ENCODE measurements around the gene NKX2-8. TPM values are rescaled to one million over a fixed set of nuclear protein-coding genes. Genes with fewer than 3 reads are reported as not detected.

Gene NKX2-8
- total and polyA plus RNA-seq, 2 donors (not counting 1 experiment from before 2014, with no cell fraction given) = not detected

DNA sequence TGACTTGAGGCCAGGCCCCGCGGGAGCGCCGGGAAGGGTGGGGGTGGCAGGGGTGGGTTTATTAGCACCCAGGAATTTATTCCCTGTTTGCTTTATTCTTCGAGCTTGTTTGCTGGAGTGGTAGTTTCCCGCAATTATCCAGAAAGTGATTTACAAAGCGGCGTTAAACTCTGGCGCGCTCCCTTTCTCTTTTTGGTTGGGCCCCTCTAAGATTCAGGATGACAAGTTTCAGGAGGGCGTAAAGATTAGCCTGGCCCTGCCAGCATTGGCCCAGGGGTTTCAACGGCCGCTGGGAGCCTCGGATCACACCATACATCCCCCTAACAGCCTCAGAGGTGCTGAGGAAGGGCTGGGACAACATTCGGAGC is 444 bp upstream of the NKX2-8 start:
- TF ChIP-seq CTCF (IDR thresholded peaks at IDR 0.05) (no peak), EZH2 (IDR thresholded peaks at IDR 0.05; ENCODE audit: borderline replicate concordance, insufficient read depth, low read depth, low read length, poor library complexity, severe bottlenecking) (no peak)
- Mint-ChIP-seq H3K9me3 (ENCODE audit: insufficient read depth) (no peaks in the 10 kb centered on the region), H3K4me3 (no peak overlapping the region), H3K27me3 (peaks cover 51% of the 10 kb centered on the region), H3K27ac (no peak overlapping the region), H3K4me1 (no peaks in the 10 kb centered on the region)
- no peaks in the 10 kb centered on the region for H4K20me1 ChIP-seq (ENCODE audit: control insufficient read depth, insufficient read depth, low read length, poor library complexity, severe bottlenecking)
- intact Hi-C loops (cut with micrococcal nuclease) = no loop called here
- H2AFZ ChIP-seq (ENCODE audit: insufficient read depth, low read depth, low read length, poor library complexity, severe bottlenecking) = no peak overlapping the region
- no peak overlapping the region for H3K4me3 ChIP-seq (ENCODE audit: control extremely low read depth in 1 of 5, extremely low read depth in 1 of 5, insufficient read depth in 1 of 5, low read depth in 2 of 5, low read length in 4 of 5)
- peaks cover 0 to 40% (median 2%) of the 10 kb centered on the region in 3 donors for H3K9me3 ChIP-seq (ENCODE audit: control extremely low read depth in 1 of 3, control insufficient read depth in 2 of 3, insufficient read depth in 1 of 3, low read length in 2 of 3)
- no peaks in the 10 kb centered on the region for H3K79me2 ChIP-seq (ENCODE audit: control insufficient read depth, insufficient read depth, low read length)
- H3K4me2 ChIP-seq (replicated peaks; ENCODE audit: low read depth, low read length, poor library complexity, severe bottlenecking) = no peak overlapping the region
- ChIA-PET CTCF (no interaction called here), POLR2A (no interaction called here)
- peaks cover 0 to 56% (median 39%) of the 10 kb centered on the region in 4 experiments for H3K27me3 ChIP-seq (replicated peaks in 1 of 4; ENCODE audit: control extremely low read depth in 1 of 4, control insufficient read depth in 3 of 4, insufficient read depth in 4 of 4, low read length in 3 of 4)
- no peaks in the 10 kb centered on the region for H3K36me3 ChIP-seq (replicated peaks in 1 of 2; ENCODE audit: control extremely low read depth in 1 of 2, control insufficient read depth in 1 of 2, extremely low read depth in 1 of 2, insufficient read depth in 2 of 2, low read length in 1 of 2)
- H3K4me1 ChIP-seq (ENCODE audit: control insufficient read depth in 2 of 2, insufficient read depth in 2 of 2, low read length in 2 of 2) = peaks cover 0 to 6% of the 10 kb centered on the region in 2 donors
- H3K27ac ChIP-seq (ENCODE audit: low read length in 2 of 2) = no peak overlapping the region
- DNase-seq (no peak), ATAC-seq (ENCODE audit: low read depth) (no peak)
- H3K9ac ChIP-seq (ENCODE audit: low read length) = no peak overlapping the region
- 17% methylated on average over 7 of the region's 15 CpGs for WGBS (ENCODE audit: insufficient coverage)

DNA sequence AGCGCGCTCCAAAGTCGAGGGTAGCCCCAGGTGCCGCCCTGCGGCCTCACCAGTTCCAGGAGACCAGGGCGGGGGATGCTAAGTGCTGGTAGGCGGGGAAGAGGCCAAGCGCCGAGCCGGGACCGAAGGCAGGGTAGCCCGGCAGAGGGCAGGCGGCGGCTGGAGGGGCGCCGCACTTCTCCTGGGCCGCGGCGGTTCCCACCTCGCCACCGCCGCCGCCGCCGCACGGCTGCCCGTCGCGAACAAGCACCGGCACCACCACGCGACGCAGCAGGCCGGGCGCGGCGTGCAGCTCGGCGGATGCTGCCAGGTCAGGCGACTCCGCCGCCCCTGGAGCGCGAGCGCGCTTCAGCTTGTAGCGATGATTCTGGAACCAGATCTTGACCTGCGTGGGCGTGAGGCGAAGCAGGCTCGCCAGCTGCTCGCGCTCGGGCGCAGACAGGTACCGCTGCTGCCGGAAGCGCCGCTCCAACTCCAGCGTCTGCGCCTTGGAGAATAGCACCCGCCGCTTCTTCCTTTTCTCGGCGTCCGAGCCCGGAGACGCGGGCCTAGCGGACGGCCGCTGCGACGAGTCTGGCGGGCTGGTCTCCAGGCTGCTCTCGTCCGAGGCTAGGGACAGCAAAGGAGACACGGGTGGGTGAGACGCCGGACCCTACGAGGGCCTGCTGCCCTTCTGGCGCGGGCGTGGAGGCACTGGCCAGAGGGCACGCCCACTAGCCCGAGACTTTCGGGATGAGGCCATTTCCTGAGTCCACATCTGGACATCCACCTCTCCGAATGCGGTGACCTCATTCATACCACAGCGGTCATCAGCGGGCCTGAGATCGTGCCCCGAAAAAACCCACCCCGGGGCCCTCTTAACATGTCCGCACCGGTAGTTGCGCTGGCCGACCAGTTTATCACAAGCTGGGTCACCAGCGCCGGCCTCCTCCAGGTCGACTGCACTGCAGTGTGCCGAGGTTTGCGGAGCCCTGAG is 1.3 kb downstream of the NKX2-8 start:
- Mint-ChIP-seq H3K9me3 (ENCODE audit: insufficient read depth) (no peaks in the 10 kb centered on the region), H3K27me3 (peaks cover 41% of the 10 kb centered on the region), H3K27ac (no peak overlapping the region), H3K4me3 (no peak overlapping the region), H3K4me1 (no peaks in the 10 kb centered on the region)
- Histone ChIP-seq H3K4me3 (ENCODE audit: control extremely low read depth in 1 of 5, extremely low read depth in 1 of 5, insufficient read depth in 1 of 5, low read depth in 2 of 5, low read length in 4 of 5) (no peak overlapping the region), H4K20me1 (ENCODE audit: control insufficient read depth, insufficient read depth, low read length, poor library complexity, severe bottlenecking) (no peaks in the 10 kb centered on the region), H2AFZ (ENCODE audit: insufficient read depth, low read depth, low read length, poor library complexity, severe bottlenecking) (peak overlapping the region; percentile 22), H3K27ac (ENCODE audit: low read length in 2 of 2) (no peak overlapping the region), H3K4me2 (replicated peaks; ENCODE audit: low read depth, low read length, poor library complexity, severe bottlenecking) (no peak overlapping the region), H3K9me3 (ENCODE audit: control extremely low read depth in 1 of 3, control insufficient read depth in 2 of 3, insufficient read depth in 1 of 3, low read length in 2 of 3) (peaks cover 0 to 40% (median 1%) of the 10 kb centered on the region in 3 donors), H3K4me1 (ENCODE audit: control insufficient read depth in 2 of 2, insufficient read depth in 2 of 2, low read length in 2 of 2) (peaks cover 0 to 6% of the 10 kb centered on the region in 2 donors), H3K79me2 (ENCODE audit: control insufficient read depth, insufficient read depth, low read length) (no peaks in the 10 kb centered on the region), H3K9ac (ENCODE audit: low read length) (no peak overlapping the region), H3K27me3 (replicated peaks in 1 of 4; ENCODE audit: control extremely low read depth in 1 of 4, control insufficient read depth in 3 of 4, insufficient read depth in 4 of 4, low read length in 3 of 4) (peaks cover 0 to 59% (median 33%) of the 10 kb centered on the region in 4 experiments), H3K36me3 (replicated peaks in 1 of 2; ENCODE audit: control extremely low read depth in 1 of 2, control insufficient read depth in 1 of 2, extremely low read depth in 1 of 2, insufficient read depth in 2 of 2, low read length in 1 of 2) (no peaks in the 10 kb centered on the region)
- DNase-seq (no peak), ATAC-seq (ENCODE audit: low read depth) (no peak)
- 6% methylated on average over 102 of the region's 103 CpGs for WGBS (ENCODE audit: insufficient coverage)
- CTCF ChIA-PET = no interaction called here
- TF ChIP-seq EZH2 (IDR thresholded peaks at IDR 0.05; ENCODE audit: borderline replicate concordance, insufficient read depth, low read depth, low read length, poor library complexity, severe bottlenecking) = no peak
- no peak for TF ChIP-seq CTCF (IDR thresholded peaks at IDR 0.05)
- intact Hi-C loops (cut with micrococcal nuclease) = no loop called here
- POLR2A ChIA-PET = no interaction called here

Measured in B cell (primary cell).